ENCODE measurements around the gene FHOD1. TPM values are rescaled to one million over a fixed set of nuclear protein-coding genes. Genes with fewer than 3 reads are reported as not detected.

Gene FHOD1
- total and polyA plus RNA-seq, 9 of the 15 experiments (the other 6 are each of a cell fraction or from before 2014, with no cell fraction given): 18.7 to 126 (median 32.3) TPM

- no TSS peak for BruUV-seq (replicated peaks)
- Histone ChIP-seq H3K4me2 (ENCODE audit: insufficient read depth, low read length) (no peak overlapping the region), H3K27ac (ENCODE audit: extremely low read depth, low read depth, low read length) (no peak overlapping the region), H3K9ac (ENCODE audit: insufficient read depth in 1 of 2, low read depth in 2 of 2, low read length in 2 of 2) (peak overlapping the region in 1 of 2 experiments; percentile 39; a peak in 1 of 4 replicates), H3K27me3 (ENCODE audit: control insufficient read depth in 2 of 2, insufficient read depth in 2 of 2, low read length in 2 of 2) (no peaks in the 10 kb centered on the region), H3K9me1 (ENCODE audit: control insufficient read depth, insufficient read depth, low read length) (no peaks in the 10 kb centered on the region), H4K20me1 (replicated peaks; ENCODE audit: control insufficient read depth, insufficient read depth, low read length) (no peaks in the 10 kb centered on the region), H2AFZ (ENCODE audit: low read depth, low read length) (no peak overlapping the region), H3K9me3 (replicated peaks; ENCODE audit: control insufficient read depth, insufficient read depth, low read depth, low read length) (no peaks in the 10 kb centered on the region), H3K36me3 (ENCODE audit: control insufficient read depth, insufficient read depth, low read length) (no peaks in the 10 kb centered on the region), H3K4me1 (replicated peaks in 1 of 2; ENCODE audit: control insufficient read depth in 2 of 2, insufficient read depth in 2 of 2, low read length in 2 of 2) (peaks cover 19 to 23% of the 10 kb centered on the region in 2 experiments), H3K4me3 (no peak overlapping the region), H3K79me2 (ENCODE audit: control insufficient read depth, insufficient read depth, low read length) (no peaks in the 10 kb centered on the region)
- POLR2A ChIA-PET: interaction anchor here (0.6 to 1.2 kb wide), 5 partner anchors 8 to 201 kb away, joined by 3 to 4 read pairs (median 3); no protein-coding TSS in a partner anchor
- CTCF ChIA-PET (ENCODE audit: low intra/inter-chr PET ratio): interaction anchor here (0.6 kb wide), 1 partner anchor 104 kb away, joined by 7 read pairs; the partner anchor contains the start of genes FBXL8 and TRADD
- peak; percentile 6 for FAIRE-seq
- TF ChIP-seq BRD4 (IDR thresholded peaks at IDR 0.05): no peak
- 0 out of 4 replicates have a peak, but pooled peaks of 1 of the 2 experiments have one; percentile 4 for TF ChIP-seq RAD21 (CRISPR knock-in tag; conservative IDR thresholded peaks at IDR 0.05 in 1 of 2, IDR thresholded peaks at IDR 0.05 in 1 of 2)
- TF ChIP-seq RERE (CRISPR knock-in tag; IDR thresholded peaks at IDR 0.05; ENCODE audit: borderline replicate concordance): no peak
- peak in 2 of 3 experiments; percentile 16 to 47; a peak in 2 of 6 replicates for TF ChIP-seq CTCF (IDR thresholded peaks at IDR 0.05 in 2 of 3, conservative IDR thresholded peaks at IDR 0.05 in 1 of 3; ENCODE audit: insufficient read depth in 2 of 3, low read depth in 1 of 3, low read length in 3 of 3)
- intact Hi-C loops (cut with micrococcal nuclease) (loop anchor here (5.0 kb wide), 3 partner anchors 73 to 203 kb away; no protein-coding TSS in a partner anchor), in situ Hi-C loops (cut with MboI) (no loop called here)
- 85% methylated on average over 9 of the region's 9 CpGs for WGBS (ENCODE audit: insufficient coverage, low coverage, missing lambda C conversion rate)
- peak in 1 of 4 experiments; percentile 45 for DNase-seq (ENCODE audit: extremely low read depth in 1 of 4, low spot score in 3 of 4)
- 0 out of 3 replicates have a peak, but pooled peaks have one; percentile 10 for ATAC-seq
Observed at GRCh38 chr16:67264277-67264676, 17.0 kb upstream of the FHOD1 start.

Data from K562 (cell line).